ENCODE data around the gene N4BP3. TPM values are rescaled to one million over a fixed set of nuclear protein-coding genes. Genes with fewer than 3 reads are reported as not detected.

The N4BP3 gene
- total RNA-seq, 2 donors from 2014 or later, result 0.52 to 2.6 TPM

DNA sequence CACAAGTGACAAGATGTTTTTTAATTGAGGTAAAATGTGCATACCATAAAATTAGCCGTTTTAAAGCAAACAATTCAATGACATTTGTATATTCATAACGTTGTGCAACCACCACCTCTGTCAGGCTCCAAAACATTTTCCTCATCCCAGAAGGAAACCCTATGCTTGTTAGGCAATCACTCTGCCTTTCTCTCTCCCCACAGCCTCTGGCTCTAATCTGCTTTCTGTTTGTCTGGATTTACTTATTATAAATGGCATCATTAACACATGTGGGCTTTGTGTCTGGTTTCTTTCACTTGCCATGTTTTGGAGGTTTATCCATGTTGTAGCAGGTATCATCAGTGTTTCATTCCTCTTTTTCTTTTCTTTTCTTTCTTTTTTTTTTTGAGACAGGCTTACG, 1.4 kb upstream of the N4BP3 start:
- TF ChIP-seq POLR2A (IDR thresholded peaks at IDR 0.05), result no peak
- TF ChIP-seq, protein P1, sequence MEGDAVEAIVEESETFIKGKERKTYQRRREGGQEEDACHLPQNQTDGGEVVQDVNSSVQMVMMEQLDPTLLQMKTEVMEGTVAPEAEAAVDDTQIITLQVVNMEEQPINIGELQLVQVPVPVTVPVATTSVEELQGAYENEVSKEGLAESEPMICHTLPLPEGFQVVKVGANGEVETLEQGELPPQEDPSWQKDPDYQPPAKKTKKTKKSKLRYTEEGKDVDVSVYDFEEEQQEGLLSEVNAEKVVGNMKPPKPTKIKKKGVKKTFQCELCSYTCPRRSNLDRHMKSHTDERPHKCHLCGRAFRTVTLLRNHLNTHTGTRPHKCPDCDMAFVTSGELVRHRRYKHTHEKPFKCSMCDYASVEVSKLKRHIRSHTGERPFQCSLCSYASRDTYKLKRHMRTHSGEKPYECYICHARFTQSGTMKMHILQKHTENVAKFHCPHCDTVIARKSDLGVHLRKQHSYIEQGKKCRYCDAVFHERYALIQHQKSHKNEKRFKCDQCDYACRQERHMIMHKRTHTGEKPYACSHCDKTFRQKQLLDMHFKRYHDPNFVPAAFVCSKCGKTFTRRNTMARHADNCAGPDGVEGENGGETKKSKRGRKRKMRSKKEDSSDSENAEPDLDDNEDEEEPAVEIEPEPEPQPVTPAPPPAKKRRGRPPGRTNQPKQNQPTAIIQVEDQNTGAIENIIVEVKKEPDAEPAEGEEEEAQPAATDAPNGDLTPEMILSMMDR (IDR thresholded peaks at IDR 0.05), result no peak
- no peaks in the 10 kb centered on the region for H3K9me3 ChIP-seq
- intact Hi-C loops (cut with DNase I), result no loop called here
- 35 to 36% methylated on average over 3 of the region's 3 CpGs for WGBS, 2 donors
- ATAC-seq (no peak), DNase-seq (no peak)
- H3K4me1 ChIP-seq, result peaks cover 15% of the 10 kb centered on the region
- H3K36me3 ChIP-seq (replicated peaks in 1 of 2; ENCODE audit: insufficient read depth in 1 of 2, low read depth in 2 of 2), result no peaks in the 10 kb centered on the region
- no peak overlapping the region for H3K27ac ChIP-seq
- peaks cover 0 to 8% of the 10 kb centered on the region in 2 donors for H3K27me3 ChIP-seq
- no peak overlapping the region for H3K4me3 ChIP-seq

DNA sequence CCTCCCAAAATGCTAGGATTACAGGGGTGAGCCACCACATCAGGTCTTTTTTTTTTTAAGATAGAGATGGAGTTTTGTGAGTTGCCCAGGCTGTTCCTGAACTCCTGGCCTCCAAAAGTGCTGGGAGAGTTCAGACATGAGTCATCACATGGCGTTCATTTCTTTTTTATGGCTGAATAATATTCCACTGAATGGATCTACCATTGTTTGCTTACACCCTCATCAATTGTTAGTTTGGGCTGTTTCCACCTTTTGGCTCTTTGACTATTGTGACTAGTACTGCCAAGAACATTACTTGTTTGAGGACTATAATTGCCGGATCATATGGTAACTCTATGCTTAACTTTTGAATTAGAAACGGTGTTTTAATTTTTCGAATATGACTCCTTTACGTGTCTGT, 787 bp upstream of the N4BP3 start:
- peaks cover 15% of the 10 kb centered on the region for H3K4me1 ChIP-seq
- ATAC-seq, result no peak
- H3K4me3 ChIP-seq, result no peak overlapping the region
- 76 to 79% methylated on average over 5 of the region's 5 CpGs for WGBS, 2 donors
- no peaks in the 10 kb centered on the region for H3K36me3 ChIP-seq (replicated peaks in 1 of 2; ENCODE audit: insufficient read depth in 1 of 2, low read depth in 2 of 2)
- TF ChIP-seq, protein P1 (IDR thresholded peaks at IDR 0.05), result no peak
- TF ChIP-seq POLR2A (IDR thresholded peaks at IDR 0.05), result no peak
- no peaks in the 10 kb centered on the region for H3K9me3 ChIP-seq
- intact Hi-C loops (cut with DNase I), result no loop called here
- H3K27ac ChIP-seq, result no peak overlapping the region
- DNase-seq, result no peak
- H3K27me3 ChIP-seq, result peaks cover 0 to 8% of the 10 kb centered on the region in 2 donors

DNA sequence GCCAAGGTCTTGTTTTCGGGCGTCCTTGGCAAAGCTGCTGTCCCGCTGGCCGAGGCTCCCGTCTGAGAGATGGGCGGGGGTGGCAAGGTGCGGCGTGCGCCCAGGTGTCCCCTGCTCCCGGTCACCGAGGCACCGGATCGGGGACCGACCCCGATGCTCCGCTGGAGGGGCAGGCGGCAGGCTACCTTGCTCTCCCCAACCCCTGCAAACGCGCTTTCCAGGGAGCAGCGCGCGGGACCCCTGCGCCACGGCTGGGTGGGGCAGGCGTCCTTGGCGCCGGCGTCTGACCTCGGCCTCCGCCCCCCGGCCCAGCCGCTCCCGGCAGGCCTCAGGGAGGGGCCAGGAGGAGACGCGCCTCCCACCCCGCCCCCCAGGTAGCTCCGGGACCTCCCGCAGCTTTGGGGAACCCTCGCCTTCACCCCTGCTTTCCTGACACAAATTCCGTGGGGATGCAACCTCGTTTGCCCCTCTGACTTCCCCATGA, 551 bp downstream of the N4BP3 start:
- H3K27ac ChIP-seq, result no peak overlapping the region
- no peaks in the 10 kb centered on the region for H3K36me3 ChIP-seq (replicated peaks in 1 of 2; ENCODE audit: insufficient read depth in 1 of 2, low read depth in 2 of 2)
- WGBS, 2 donors, result 1 to 11% methylated on average over 6 to 33 of the region's 41 CpGs
- H3K9me3 ChIP-seq, result no peaks in the 10 kb centered on the region
- H3K4me1 ChIP-seq, result peaks cover 15% of the 10 kb centered on the region
- no peak for DNase-seq
- H3K27me3 ChIP-seq, result peaks cover 0 to 8% of the 10 kb centered on the region in 2 donors
- ATAC-seq, result no peak
- TF ChIP-seq, protein P1 (IDR thresholded peaks at IDR 0.05), result no peak
- TF ChIP-seq POLR2A (IDR thresholded peaks at IDR 0.05), result no peak
- peak overlapping the region in 1 of 2 donors; percentile 25 for H3K4me3 ChIP-seq
- intact Hi-C loops (cut with DNase I), result no loop called here

DNA sequence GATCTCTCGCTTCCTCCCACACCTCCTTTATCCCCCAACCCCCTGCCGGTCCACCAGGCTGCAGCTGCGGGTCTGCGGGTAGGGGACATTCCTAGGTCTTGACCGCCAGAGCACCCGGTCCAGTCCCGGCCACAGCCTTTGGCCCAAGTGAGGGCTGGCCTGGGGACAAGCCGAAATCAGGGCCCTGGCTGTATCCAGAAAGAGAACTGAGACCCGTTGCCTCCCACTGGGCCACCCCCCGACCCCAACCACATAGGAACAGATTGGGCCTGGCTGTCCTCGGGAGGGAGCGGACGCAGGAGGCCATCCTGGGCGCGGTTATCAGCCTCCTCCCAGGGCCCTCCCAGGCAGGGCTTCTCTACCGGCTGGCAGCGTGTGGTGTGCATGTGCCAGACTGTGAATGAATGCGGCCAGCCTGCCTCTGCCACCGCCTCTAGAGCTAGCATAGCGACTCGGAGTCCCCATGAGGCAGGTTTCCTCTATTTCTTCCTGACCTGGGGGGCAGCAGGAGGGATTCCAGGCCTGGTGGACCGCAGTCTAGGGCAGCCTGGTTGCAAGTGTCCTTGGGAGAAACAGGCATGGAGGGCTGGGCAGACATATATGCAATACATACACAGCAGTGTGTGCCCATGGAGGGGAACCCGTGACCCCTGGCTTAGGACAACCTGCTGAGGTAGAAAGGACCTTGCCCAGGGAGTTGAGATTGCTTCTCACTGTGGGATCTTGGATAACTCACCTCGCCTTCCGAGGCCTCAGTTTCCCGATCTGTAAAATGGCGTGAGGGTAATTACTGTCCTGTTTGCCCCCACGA, 1.2 kb downstream of the N4BP3 start:
- no peak for TF ChIP-seq POLR2A (IDR thresholded peaks at IDR 0.05)
- TF ChIP-seq, protein P1 (IDR thresholded peaks at IDR 0.05), result no peak
- Histone ChIP-seq H3K9me3 (no peaks in the 10 kb centered on the region), H3K27ac (no peak overlapping the region), H3K4me1 (peaks cover 15% of the 10 kb centered on the region), H3K4me3 (no peak overlapping the region), H3K36me3 (replicated peaks in 1 of 2; ENCODE audit: insufficient read depth in 1 of 2, low read depth in 2 of 2) (no peaks in the 10 kb centered on the region), H3K27me3 (peaks cover 0 to 8% of the 10 kb centered on the region in 2 donors)
- 13 to 20% methylated on average over 11 to 28 of the region's 28 CpGs for WGBS, 2 donors
- ATAC-seq (no peak), DNase-seq (peak in 3 of 4 donors; percentile 25 to 47 (median 40))
- intact Hi-C loops (cut with DNase I), result no loop called here
